HCT116 (cell line): ENCODE data around the gene BORCS8. TPM values are rescaled to one million over a fixed set of nuclear protein-coding genes. Genes with fewer than 3 reads are reported as not detected.

Experiments
- ATAC-seq: fragments of 200-7000 bp; cut with Tn5 transposase; 2 replicates; pipeline ENCODE4 v1.9.1; 2020; ENCODE audit warnings: mild to moderate bottlenecking, moderate library complexity
- BruUV-seq: library from RNA; stranded (reverse); fragments of 400-500 nt; replicated peaks from 2 replicates; lab custom pipeline; 2021; lab: Mats Ljungman, UMichigan
- CTCF ChIA-PET: fragments of 300-600 bp; sonication (Branson Sonifier 250); formaldehyde crosslinking; loops from one replicate; lab custom pipeline; 2021; ENCODE audit warnings: antibody characterized with exemption; lab: Charles Lee
- POLR2A ChIA-PET: fragments of 300-600, 350-600 bp; sonication (Branson Sonifier 250); formaldehyde crosslinking; loops from one replicate; lab custom pipeline; 2021; ENCODE audit warnings: antibody characterized with exemption; lab: Charles Lee
- RAD21 ChIA-PET, 2 experiments: fragments of 300-600 bp; sonication (Branson Sonifier 250); formaldehyde crosslinking; loops; one replicate each; lab custom pipeline; 2023; ENCODE audit warnings: low total read pairs in 2 of 2; ENCODE audit not compliant: uncharacterized antibody in 2 of 2, unreplicated experiment in 2 of 2, low non-redundant PET in 1 of 2; lab: Charles Lee
- DNase-seq: peaks from one replicate; pipeline ENCODE4 v3.0.0-alpha.2; 2010; ENCODE audit warnings: low read depth, low spot score
- H2AFZ ChIP-seq: fragments of 200-600 bp; shearing (Covaris generic), sonication (generic); 2 replicates; pipeline ENCODE4 v1.6.1; 2017; ENCODE audit warnings: low read depth, mixed run types, mixed read lengths, antibody characterized with exemption, low read length; ENCODE audit not compliant: poor library complexity, severe bottlenecking
- H3K27ac ChIP-seq: 2 replicates; pipeline ENCODE4 v1.5.1; 2012; ENCODE audit warnings: low read depth, low read length
- H3K27me3 ChIP-seq: fragments of 200-600 bp; sonication (generic); 2 replicates; pipeline ENCODE4 v1.6.1; 2016; ENCODE audit warnings: mixed run types, low read length, mixed read lengths; ENCODE audit not compliant: insufficient read depth
- H3K36me3 ChIP-seq, 2 experiments: fragments of 200-500 bp in 1 of 2; fragments of 200-600 bp in 1 of 2; sonication (Bioruptor generic) in 1 of 2; sonication (generic) in 1 of 2; 2 replicates each; pipeline versions ENCODE4 v1.5.1 to v1.6.1; 2014 to 2016; ENCODE audit warnings: low read length in 2 of 2, inconsistent platforms in 1 of 2, mixed read lengths in 1 of 2, mixed run types in 1 of 2; ENCODE audit not compliant: insufficient read depth in 2 of 2, control insufficient read depth in 1 of 2
- H3K4me1 ChIP-seq, 2 experiments: fragments of 200-600 bp in 1 of 2; sonication (generic) in 1 of 2; 2 replicates each; pipeline versions ENCODE4 v1.5.1 to v1.6.1; 2012 to 2017; ENCODE audit warnings: low read length in 2 of 2, inconsistent platforms in 1 of 2, mild to moderate bottlenecking in 1 of 2, mixed read lengths in 1 of 2, mixed run types in 1 of 2, moderate library complexity in 1 of 2; ENCODE audit not compliant: insufficient read depth in 2 of 2, control insufficient read depth in 1 of 2
- H3K4me2 ChIP-seq: fragments of 200-600 bp; sonication (generic); 2 replicates; pipeline ENCODE4 v1.6.1; 2017; ENCODE audit warnings: mixed run types, low read length, mixed read lengths
- H3K4me3 ChIP-seq, 2 experiments: fragments of 200-600 bp in 1 of 2; sonication (generic) in 1 of 2; replicated peaks in 1 of 2; 2 replicates each; pipeline ENCODE4 v1.5.1; 2011 to 2016; ENCODE audit warnings: low read length in 2 of 2, control low read depth in 1 of 2, low read depth in 1 of 2, mild to moderate bottlenecking in 1 of 2, mixed read lengths in 1 of 2, mixed run types in 1 of 2
- H3K79me2 ChIP-seq: fragments of 200-600 bp; sonication (generic); 2 replicates; pipeline ENCODE4 v1.6.1; 2017; ENCODE audit warnings: mild to moderate bottlenecking, mixed run types, low read length, moderate library complexity, mixed read lengths; ENCODE audit not compliant: insufficient read depth
- H3K9ac ChIP-seq: fragments of 200-600 bp; sonication (generic); 2 replicates; pipeline ENCODE4 v1.6.1; 2016; ENCODE audit warnings: low read length, mixed read lengths
- H3K9me2 ChIP-seq: fragments of 200-600 bp; sonication (generic), shearing (Covaris generic); 2 replicates; pipeline ENCODE4 v1.6.1; 2017; ENCODE audit warnings: mixed run types, mild to moderate bottlenecking, moderate library complexity; ENCODE audit not compliant: insufficient read depth
- H3K9me3 ChIP-seq, 2 experiments: fragments of 200-500 bp in 1 of 2; fragments of 200-600 bp in 1 of 2; sonication (Bioruptor generic) in 1 of 2; sonication (generic) in 1 of 2; 2 replicates each; pipeline ENCODE4 v1.6.1; 2014 to 2017; ENCODE audit warnings: low read length in 2 of 2, mixed read lengths in 2 of 2, inconsistent platforms in 1 of 2, low read depth in 1 of 2, mild to moderate bottlenecking in 1 of 2, mixed run types in 1 of 2, moderate library complexity in 1 of 2; ENCODE audit not compliant: control insufficient read depth in 1 of 2, insufficient read depth in 1 of 2
- H4K20me1 ChIP-seq: fragments of 200-600 bp; sonication (generic), shearing (Covaris generic); 2 replicates; pipeline ENCODE4 v1.6.1; 2017; ENCODE audit warnings: mixed run types, mild to moderate bottlenecking, moderate library complexity; ENCODE audit not compliant: insufficient read depth
- CEBPB ChIP-seq: IDR thresholded peaks from 2 replicates; pipeline ENCODE4 v1.6.1; 2012; ENCODE audit warnings: low read depth
- ELF1 ChIP-seq: IDR thresholded peaks from 2 replicates; pipeline ENCODE4 v1.6.1; 2012; ENCODE audit warnings: low read depth, borderline replicate concordance
- EZH2 ChIP-seq: fragments of 200-600 bp; sonication (generic); IDR thresholded peaks from 2 replicates; pipeline ENCODE4 v1.6.1; 2017; ENCODE audit warnings: antibody characterized with exemption, mixed run types
- EZH2phosphoT487 ChIP-seq: fragments of 200-600 bp; IDR thresholded peaks from 2 replicates; pipeline ENCODE4 v1.6.1; 2018; ENCODE audit warnings: antibody characterized with exemption, borderline replicate concordance
- FOSL1 ChIP-seq: IDR thresholded peaks from 2 replicates; pipeline ENCODE4 v1.6.1; 2012; ENCODE audit warnings: low read depth
- POLR2A ChIP-seq: IDR thresholded peaks from 2 replicates; pipeline ENCODE4 v1.7.0; 2011; ENCODE audit warnings: borderline replicate concordance; ENCODE audit not compliant: insufficient read depth, insufficient read length; ENCODE audit errors: extremely low read depth
- POLR2AphosphoS5 ChIP-seq: IDR thresholded peaks from 2 replicates; pipeline ENCODE4 v1.6.1; 2011; ENCODE audit warnings: mild to moderate bottlenecking, low read depth, low read length, moderate library complexity
- RAD21 ChIP-seq: IDR thresholded peaks from 2 replicates; pipeline ENCODE4 v1.6.1; 2012; ENCODE audit warnings: low read depth, mild to moderate bottlenecking
- SIN3A ChIP-seq: IDR thresholded peaks from 2 replicates; pipeline ENCODE4 v1.6.1; 2012; ENCODE audit warnings: low read depth
- intact Hi-C: fragments of 100-400 bp; cut with micrococcal nuclease; formaldehyde crosslinking; loops from 2 replicates; pipeline ENCODE4 v1.10.0; 2022
- total RNA-seq: library from RNA; stranded (reverse); gene quantifications from one replicate; pipeline ENCODE4 v1.2.1, GENCODE V29; 2021; ENCODE audit not compliant: unreplicated experiment
- TF ChIP-seq, protein P1 (sequence below): IDR thresholded peaks from 2 replicates; pipeline ENCODE4 v1.6.1; 2012
- TF ChIP-seq, protein P2 (sequence below): IDR thresholded peaks from 2 replicates; pipeline ENCODE4 v1.6.1; 2011; ENCODE audit warnings: mild to moderate bottlenecking, low read length, moderate library complexity; ENCODE audit not compliant: insufficient replicate concordance; ENCODE audit errors: extremely low read depth

The BORCS8 gene
- total RNA-seq, 1 experiment from 2014 or later = 17.1 TPM

GRCh38 chr19:19155495-19156219, 36.3 kb downstream of the BORCS8 start:
- POLR2A ChIA-PET = interaction anchor here (1.0 kb wide), 1 partner anchor 10 kb away, joined by 3 read pairs; no protein-coding TSS in a partner anchor
- no peaks in the 10 kb centered on the region for H3K9me2 ChIP-seq
- intact Hi-C loops = no loop called here
- RAD21 ChIA-PET = no interaction called here
- no peak overlapping the region for H3K9ac ChIP-seq
- H3K9me3 ChIP-seq = no peaks in the 10 kb centered on the region
- TF ChIP-seq, protein P1, sequence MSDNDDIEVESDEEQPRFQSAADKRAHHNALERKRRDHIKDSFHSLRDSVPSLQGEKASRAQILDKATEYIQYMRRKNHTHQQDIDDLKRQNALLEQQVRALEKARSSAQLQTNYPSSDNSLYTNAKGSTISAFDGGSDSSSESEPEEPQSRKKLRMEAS = no peak
- no peaks in the 10 kb centered on the region; a peak in 1 of 4 replicates for H3K36me3 ChIP-seq
- CTCF ChIA-PET = interaction anchor here (1.2 kb wide), 1 partner anchor 10 kb away, joined by 3 read pairs; no protein-coding TSS in a partner anchor
- no peaks in the 10 kb centered on the region for H3K4me1 ChIP-seq
- DNase-seq (no peak), ATAC-seq (no peak)
- no peak overlapping the region for H3K27ac ChIP-seq
- no peak overlapping the region for H3K4me3 ChIP-seq
- H3K79me2 ChIP-seq = no peaks in the 10 kb centered on the region
- H4K20me1 ChIP-seq = no peaks in the 10 kb centered on the region
- H3K27me3 ChIP-seq = no peaks in the 10 kb centered on the region
- no peak overlapping the region for H3K4me2 ChIP-seq
- H2AFZ ChIP-seq = no peak overlapping the region
- BruUV-seq = no TSS peak

GRCh38 chr19:19154768-19155494, 37.0 kb downstream of the BORCS8 start:
- intact Hi-C loops = no loop called here
- ATAC-seq (no peak), DNase-seq (no peak)
- ChIA-PET POLR2A (interaction anchor here (1.0 kb wide), 1 partner anchor 9 kb away, joined by 3 read pairs; no protein-coding TSS in a partner anchor), CTCF (no interaction called here), RAD21 (no interaction called here)
- TF ChIP-seq POLR2AphosphoS5 (no peak), EZH2phosphoT487 (no peak), POLR2A (no peak), CEBPB (no peak), SIN3A (no peak), RAD21 (no peak), EZH2 (no peak), ELF1 (no peak), FOSL1 (no peak)
- TF ChIP-seq, protein P2, sequence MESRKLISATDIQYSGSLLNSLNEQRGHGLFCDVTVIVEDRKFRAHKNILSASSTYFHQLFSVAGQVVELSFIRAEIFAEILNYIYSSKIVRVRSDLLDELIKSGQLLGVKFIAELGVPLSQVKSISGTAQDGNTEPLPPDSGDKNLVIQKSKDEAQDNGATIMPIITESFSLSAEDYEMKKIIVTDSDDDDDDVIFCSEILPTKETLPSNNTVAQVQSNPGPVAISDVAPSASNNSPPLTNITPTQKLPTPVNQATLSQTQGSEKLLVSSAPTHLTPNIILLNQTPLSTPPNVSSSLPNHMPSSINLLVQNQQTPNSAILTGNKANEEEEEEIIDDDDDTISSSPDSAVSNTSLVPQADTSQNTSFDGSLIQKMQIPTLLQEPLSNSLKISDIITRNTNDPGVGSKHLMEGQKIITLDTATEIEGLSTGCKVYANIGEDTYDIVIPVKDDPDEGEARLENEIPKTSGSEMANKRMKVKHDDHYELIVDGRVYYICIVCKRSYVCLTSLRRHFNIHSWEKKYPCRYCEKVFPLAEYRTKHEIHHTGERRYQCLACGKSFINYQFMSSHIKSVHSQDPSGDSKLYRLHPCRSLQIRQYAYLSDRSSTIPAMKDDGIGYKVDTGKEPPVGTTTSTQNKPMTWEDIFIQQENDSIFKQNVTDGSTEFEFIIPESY = no peak
- Histone ChIP-seq H3K9ac (no peak overlapping the region), H2AFZ (no peak overlapping the region), H3K9me3 (no peaks in the 10 kb centered on the region), H4K20me1 (no peaks in the 10 kb centered on the region), H3K36me3 (no peaks in the 10 kb centered on the region; a peak in 1 of 4 replicates), H3K4me1 (no peaks in the 10 kb centered on the region), H3K4me2 (no peak overlapping the region), H3K9me2 (no peaks in the 10 kb centered on the region), H3K27ac (no peak overlapping the region), H3K4me3 (no peak overlapping the region), H3K79me2 (no peaks in the 10 kb centered on the region), H3K27me3 (no peaks in the 10 kb centered on the region)
- BruUV-seq = no TSS peak
